Stimulated activated CD8-positive, alpha-beta memory T cell treated with anti-CD3 and anti-CD28 coated beads, Interleukin-12 subunit alpha, Interleukin-12 subunit beta, amount 100 ng/mL, for 4 hours (primary cell): ENCODE results near the gene SPCS1.
"Not testable (repeated sequence)": the region's sequence is repeated elsewhere in the genome, so short reads cannot be mapped to it uniquely, and the experiment has no call there.

Experiments used
- DNase-seq: peaks from one replicate; pipeline ENCODE4 v3.0.0-alpha.2; 2020; ENCODE audit warnings: low read depth

The SPCS1 gene

DNA sequence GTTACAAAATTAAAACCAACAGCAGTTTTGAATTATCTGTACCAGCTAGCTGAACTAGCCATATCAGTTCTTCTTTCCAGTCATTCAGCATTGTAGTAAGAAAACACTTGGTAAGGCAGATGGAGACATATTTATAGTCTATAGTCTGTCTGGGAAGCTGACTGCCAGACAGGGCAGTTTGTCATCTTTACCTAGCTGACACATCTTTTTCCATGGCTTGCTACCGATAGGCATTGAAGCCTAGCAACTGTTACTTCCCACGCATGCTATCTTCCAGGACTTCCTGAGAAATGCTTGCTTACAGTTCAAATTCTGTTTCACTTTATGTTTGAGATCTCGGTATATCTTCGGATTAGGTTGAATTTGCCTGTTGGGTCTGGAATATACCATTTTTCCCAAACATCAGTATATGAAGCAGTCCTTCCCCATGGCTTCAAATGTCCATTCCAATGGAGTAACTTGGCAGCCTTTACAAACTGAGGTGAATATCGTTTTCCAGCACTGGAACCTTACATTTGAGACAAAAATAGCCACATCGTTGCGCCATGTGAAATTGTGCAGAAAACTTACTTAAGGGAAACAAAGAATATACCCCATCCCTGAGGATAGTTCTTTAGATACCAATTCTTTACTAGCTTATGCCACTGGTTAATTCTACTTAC lies 11.2 kb upstream of the SPCS1 start:
- DNase-seq = no peak

DNA sequence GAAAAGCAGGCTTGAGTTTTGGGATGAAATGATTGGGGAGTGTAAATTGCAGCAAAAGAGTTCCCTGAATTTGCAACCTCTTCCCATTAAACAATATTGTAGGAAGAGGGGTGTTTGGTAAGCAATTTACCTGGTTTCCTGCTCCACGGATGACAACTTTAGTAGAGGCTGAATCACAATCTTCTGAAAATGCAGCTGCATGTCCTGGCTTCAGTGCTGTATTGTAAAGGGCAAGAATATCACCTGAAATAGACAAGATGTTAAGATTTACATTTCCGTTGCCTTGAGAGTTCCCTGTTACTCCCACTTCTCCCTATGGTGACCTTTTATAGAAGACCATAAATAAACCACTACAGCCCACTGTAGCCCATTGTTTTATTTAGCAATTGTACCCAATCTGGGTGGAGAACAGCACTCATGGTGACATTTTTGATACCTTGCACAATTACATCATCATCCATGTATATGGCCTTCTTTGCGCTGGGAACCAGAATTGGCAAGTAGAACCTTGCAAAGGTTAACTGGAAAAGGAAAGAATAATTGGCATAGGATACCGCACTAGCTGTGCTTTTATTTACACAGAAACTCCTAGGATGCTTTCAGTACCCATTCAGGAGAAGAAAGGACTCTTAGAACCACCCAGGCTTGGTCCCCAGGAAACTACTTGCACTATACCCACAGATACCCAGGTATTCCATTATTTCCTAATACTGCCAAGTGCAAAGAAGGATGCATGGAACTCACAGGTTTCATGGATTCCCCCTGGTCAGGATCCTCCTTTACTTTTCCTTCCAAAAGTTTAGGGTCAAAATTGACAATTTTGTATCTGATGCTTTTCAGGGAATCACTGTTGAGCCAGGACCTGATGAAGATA lies 9.9 kb upstream of the SPCS1 start:
- no peak for DNase-seq

DNA sequence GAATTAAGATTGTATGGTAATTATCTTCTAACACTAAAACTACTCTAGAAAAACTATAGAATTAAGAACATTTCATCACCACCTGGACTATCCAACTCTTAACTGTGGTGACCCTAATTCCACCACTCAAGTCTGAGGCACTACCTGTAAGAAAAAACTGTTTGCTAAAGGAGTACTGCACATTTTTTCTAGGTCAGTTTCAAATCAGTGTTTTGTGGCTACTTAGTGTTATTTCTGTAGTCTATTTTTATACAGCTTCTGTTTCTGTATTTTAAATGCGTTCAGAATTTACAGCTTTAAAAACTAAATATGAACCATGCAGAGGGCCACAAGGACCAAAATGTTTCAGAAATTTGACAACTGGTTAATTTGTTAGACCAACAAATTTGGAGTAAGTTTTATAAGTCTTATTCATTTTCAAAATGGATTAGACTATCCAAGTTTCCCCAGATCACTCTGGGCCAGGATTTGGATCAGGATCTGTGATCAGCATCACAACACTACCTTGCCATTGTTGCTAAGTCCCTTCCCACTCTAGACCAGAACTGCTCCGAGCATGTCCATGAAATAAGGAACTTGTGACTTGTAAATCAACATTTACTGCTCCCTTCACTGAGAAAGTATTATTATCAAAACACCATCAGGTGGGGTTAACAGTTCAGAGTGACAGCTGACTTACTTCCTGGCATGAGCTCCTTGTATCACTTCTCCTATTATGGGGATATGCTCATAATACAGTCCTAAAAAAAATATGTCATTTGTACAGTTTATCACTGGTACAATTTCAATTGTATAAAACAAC lies 8.9 kb upstream of the SPCS1 start:
- DNase-seq = no peak

DNA sequence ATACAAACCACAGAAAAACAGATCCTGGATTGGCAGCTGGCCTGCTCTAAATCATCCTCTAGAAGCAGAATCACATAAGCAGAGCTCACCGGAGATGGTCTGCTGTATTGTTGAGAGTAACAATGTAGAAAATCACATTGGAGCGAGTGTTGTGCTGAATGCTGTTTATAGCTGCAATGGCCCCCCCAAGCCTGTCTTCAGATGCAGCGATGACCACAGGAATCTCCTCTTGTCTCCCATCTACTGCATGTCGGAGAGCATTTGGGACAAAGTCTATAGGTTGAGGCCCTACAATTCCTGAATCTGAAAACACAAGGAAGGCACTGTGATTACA lies 8.3 kb upstream of the SPCS1 start:
- no peak for DNase-seq

DNA sequence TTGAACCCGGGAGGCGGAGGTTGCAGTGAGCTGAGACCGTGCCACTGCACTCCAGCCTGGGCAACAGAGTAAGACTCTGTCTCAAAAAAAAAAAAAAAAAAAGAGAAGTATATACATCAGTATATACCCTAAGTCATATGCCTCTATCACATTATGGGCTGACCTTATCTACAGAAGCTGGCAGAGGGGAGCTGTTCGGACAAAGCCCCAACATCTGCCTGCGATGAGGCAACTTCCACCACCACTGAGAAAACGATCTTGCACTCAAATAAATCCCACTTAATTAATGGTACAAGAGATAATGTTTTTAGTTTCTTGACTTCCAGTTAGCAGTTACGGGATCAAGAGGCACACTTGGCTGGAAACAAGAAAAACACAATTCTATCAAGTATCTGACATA lies 2.6 kb upstream of the SPCS1 start:
- no peak for DNase-seq

DNA sequence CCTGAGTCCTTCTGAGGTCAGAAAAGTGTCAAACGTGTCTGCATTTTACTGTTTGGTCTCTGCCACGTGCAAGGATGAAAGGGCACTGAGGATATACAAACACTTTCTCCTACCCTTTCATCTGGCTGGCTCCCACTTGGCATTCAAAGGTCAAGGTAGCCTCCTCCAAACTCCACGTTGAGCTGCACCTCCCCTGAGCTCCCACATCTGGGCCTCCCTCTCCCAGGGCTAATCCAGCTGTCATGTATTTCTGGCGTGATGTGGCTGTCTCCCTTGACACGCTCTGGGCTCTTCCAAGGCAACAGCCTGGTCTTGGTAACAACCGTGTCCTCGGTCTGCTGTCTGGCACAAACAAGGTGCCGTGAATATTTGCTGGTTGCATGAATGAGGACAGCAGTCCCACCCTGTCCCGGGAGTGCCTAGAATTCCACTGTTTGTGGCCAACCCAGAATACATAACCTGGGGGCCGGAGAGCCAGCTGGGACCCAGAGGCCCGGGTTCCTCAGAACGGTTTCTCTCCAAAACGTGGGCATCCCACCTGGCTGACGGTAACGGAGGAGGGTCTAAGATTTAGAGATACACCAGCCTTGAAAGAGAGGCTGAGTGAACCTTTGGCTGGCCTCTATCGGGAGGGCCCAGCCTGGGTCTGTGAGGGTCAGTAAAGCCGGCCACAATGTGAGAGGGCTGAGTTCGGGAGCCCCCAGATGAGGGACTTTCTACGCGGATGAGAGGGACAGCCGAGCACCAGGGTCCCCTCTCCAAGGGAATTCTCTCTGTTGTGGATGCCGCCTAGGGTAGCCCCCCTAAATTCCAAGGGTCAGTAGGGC lies 1.1 kb upstream of the SPCS1 start:
- DNase-seq = peak; percentile 3

DNA sequence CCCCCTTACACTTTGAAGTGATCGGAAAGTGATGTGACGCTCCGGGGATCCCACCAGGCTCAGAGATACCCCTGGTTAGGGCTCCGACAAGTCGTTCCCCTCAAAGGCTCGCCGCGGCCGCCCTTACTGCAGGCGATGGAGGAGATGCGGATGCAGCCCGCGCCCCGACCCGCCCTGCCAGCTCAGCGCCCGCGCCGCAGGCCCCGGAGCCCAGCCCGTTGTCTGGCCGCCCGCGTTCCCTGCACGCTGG lies 543 bp upstream of the SPCS1 start:
- DNase-seq = no peak

DNA sequence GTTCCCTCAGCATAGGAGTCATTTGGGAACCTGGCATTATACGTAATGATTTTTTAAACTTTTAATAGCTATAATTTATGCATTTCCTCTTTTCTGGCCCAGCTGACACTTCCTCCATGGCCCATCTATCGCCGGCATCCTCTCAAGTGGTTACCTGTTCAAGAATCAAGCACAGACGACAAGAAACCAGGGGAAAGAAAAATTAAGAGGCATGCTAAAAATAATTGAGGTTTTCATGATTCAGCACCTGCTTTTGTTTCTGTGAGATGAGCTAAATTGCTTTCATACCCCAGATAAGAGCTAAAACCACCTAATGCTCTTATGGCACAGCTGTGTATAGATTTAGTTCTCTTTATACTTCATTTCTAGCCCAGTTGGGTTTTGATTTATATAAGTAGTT lies 1.7 kb downstream of the SPCS1 start:
- no peak for DNase-seq

DNA sequence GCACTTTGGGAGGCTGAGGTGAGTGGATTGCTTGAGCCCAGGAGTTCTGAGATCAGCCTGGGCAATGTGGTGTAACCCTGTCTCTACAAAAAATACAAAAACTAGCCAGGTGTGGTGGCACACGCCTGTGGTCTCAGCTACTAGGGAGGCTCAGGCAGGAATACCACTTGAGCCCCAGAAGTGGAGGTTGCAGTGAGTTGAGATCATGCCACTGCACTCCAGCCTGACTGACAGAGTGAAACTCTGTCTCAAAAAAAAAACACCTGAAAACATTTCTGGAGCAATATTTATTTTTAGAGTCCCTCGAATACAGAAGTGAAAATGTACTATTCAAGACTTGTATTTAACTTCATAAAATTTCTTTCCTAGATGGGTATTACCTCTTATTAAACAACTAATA lies 4.6 kb downstream of the SPCS1 start:
- DNase-seq = no peak

DNA sequence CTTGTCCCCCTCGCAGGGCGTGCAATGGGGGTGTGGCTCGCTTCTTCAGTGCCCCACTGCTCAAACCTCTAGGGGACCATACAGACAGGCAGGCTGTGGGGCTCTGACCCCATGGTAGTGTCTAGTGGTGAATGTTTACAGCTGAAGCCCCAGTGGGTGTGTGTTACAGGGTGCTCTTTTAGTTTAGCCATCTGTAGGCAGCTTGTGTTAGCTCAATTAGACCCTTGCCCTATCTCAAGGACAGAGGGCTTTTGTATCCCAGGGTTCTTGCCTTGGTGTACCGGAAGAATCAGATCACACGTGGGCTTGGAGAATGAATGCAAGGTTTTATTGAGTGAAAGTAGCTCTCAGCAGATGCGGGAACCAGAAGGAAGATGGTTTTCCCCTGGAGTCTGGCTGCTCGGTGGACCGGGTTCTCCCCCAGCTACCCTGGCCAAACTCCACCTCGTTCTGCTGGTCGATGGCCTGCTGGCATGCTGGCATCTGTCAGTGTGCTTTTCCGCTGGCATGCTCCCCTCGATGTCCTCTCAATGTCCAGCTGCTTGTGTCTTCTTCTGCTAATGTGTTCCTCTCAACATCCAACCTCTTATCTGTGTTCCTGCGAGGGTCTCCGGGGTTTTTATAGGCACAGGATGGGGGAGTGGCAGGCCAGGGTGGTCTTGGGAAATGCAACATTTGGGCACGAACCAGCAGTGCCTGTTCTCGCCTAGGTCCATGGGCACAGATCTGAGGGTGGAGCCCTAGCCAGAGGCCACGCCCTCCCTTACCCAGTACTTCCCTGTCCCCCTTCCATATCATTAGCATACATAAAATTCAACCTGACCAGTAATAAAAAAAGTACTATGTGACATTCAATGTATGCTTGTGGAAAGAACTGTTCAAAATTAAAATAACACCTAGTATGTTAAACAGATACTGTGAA lies 6.6 kb downstream of the SPCS1 start:
- DNase-seq = no peak

DNA sequence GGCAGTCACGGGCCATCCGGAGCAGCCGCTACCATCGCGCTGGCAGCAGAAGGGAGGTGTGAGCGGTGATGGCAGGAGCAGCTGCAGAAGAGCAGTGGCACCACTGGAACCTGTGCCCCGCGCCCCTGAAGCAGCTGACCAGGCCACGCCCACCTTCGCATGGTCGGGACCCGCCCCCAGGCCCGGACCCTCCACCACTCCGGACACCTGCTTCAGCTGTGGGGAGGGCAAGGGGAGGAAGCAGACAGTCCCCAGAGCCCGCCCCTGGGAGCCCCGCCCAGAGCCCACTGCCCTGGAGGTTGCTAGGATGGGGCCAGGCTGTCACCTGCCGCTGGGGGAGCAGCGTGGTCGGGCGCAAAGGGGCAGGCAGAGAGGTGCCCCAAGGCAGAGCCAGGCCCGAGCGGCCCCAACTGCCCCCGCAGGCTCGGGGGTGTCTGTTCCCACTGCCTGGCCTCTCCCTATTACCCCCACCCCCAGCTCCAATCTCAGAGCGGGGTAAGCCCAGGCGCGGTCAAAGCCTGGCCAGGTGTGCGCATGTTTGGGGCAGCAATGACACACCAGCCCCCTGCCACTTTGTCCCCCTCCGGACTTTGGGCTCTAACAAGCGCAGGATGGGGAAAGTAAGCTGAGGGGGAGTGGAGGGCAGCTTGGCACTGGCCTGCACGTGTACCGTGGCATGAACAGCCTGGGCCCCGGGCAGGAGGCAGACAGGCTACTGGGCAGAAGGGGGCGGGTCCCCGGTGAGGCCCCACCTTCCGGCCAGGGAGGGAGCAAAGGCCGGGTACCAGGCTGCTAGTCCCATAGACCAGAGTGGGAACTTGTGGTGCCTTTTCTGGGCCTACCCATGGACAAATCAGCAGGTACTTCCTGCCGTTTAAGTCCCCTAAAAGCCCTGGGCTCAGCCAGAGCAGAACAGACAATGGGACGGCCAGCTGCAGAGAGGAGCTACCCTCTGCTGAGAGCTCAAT lies 8.7 kb downstream of the SPCS1 start:
- no peak for DNase-seq

DNA sequence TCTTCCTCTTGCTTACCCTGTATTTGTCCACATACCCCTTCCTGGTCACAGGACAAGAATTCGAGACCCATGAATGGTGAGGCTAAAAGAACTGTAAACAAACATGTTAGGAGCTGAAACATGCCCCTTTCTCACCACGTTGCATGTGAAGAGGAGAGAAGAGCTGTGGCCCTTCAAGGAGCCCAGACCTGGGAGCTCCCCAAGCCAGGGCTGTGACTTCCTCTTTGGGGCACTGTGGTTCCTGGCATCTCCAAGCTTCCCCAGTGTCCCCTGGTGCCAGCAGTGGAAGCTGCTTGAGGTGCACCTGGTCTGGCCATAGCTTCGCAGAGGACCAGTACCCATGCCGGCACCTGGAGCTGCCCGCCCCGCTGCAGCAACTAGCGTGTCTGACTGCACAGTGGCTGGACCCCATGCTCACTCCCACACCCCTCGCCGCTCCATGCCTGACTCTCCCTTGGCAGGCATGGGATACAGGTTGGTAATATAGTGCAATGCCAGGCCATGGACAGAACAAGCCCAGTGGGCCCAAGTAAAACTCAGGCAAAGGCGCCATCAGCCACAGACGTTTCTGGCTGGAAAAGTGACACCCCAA lies 9.9 kb downstream of the SPCS1 start:
- DNase-seq = no peak

DNA sequence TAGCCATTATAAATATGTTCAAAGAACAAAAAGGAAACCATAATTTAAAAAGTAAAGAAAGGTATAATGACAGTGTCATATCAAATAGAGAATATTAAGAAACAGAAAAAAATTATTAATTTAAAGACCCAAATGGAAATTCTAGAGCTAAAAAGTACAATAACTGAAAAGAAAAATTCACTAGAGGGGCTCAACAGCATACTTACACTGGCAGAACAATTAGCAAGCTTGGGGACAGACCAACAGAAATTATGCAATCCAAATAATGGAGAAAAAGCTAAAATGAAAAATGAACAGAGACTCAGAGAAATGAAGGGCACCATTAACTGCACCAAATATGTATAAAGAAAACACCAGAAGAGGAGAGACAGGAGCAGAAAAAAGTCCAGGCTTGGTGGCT lies 13.7 kb downstream of the SPCS1 start:
- DNase-seq = no peak

DNA sequence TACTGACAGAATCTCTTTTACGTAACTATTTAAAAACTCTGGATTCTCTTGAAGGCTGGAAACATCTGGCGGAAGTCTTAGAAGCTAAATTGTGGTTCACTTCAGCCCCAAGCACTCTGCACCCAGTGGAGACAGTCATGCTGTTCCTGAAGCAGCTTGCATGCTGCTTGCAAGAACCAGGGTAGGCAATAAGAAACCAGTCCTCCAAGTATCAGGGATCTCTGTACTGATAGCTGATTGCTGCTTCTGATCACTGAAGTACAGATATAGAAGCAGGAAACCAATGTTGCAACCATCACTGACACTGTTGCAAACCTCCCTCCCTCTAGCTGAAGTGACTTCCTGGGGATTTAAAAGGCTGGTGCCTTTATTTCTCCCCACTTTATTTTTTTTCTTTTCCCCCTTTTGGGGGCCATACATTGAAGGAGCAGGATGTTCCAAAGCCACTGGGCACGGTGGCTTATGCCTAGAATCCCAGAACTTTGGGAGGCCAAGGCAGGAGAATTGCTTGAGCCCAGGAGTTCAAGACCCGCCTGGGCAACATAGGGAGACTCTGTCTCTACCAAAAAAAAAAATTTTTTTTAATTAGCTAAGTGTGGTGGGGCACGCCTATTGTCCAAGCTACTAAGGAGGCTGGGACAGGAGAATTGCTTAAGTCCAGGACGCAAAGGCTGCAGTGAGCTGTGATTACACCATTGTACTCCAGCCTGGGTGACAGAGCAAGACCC lies 15.3 kb downstream of the SPCS1 start:
- no peak for DNase-seq

DNA sequence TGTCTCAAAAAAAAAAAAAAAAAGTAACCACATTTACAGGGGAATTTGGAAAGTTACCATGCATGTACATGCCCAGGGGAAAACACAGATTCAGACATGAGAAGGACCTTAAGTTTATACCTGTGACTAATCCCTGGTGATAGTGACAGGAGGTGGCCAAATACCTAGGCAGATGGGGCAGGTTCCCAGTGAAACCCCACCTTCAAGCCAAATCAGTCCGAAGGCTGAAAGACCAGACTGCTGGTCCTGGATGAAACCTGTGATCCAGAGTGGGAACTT lies 15.8 kb downstream of the SPCS1 start:
- DNase-seq = no peak

DNA sequence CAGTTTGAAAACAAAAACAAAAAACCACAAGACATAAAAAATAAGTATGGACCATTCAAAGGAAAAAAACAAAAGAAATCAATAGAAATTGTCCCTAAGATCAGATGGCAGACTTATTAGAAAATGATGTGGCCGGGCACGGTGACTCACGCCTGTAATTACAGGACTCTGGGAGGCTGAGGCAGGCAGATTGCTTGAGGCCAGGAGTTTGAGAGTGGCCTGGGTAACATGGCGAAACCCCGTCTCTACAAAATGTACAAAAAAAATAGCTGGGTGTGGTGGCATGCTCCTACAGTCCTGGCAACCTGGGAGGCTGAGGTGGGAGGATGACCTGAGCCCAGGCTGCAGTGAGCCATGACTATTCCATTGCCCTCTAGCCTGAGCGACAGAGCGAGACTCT lies 16.6 kb downstream of the SPCS1 start:
- DNase-seq = no peak

DNA sequence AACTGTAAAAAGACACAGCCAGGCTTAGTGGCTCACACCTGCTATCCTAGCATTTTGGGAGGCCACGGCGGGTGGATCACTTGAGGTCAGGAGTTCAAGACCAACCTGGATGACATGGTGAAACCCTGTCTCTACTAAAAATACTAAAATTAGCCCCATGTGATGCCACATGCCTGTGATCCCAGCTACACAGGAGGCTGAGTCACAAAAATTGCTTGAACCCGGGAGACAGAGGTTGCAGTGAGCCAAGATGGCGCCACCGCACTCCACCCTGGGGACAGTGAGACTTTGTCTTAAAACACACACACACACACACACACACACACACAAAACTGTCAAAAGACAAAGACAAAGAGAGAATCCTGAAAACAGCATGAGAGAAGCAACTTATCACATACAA lies 18.0 kb downstream of the SPCS1 start:
- no peak for DNase-seq

DNA sequence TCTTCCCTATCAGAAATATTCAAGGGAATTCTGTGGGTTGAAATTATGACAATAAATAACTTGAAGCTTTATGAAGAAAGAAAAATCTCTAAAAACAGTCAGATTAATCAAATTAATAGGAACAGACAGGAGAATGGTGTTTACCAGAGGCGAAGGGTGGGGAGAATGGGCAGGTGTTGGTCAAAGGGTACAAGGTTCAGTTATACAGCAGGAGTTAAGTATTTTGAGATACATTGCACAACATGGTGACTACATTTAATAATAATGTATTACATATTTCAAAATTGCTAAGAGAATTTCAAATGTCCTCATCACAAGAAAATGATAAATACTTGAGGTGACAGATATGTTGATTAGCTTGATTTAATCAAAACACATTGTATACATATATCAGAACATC lies 18.6 kb downstream of the SPCS1 start:
- DNase-seq = no peak

DNA sequence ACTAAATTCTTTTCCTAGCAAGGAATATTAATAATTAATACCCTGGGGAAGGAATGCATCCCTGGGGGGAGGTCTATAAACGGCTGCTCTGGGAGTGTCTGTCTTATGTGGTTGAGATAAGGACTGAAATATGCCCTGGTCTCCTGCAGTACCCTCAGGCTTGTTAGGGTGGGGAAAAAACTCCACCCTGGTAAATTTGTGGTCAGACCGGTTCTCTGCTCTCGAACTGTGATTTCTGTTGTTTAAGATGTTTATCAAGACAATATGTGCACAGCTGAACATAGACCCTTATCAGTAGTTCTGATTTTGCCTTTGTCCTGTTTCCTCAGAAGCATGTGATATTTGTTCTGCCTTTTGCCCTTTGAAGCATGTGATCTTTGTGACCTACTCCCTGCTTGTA lies 22.8 kb downstream of the SPCS1 start:
- DNase-seq = not testable (repeated sequence)
